T-helper 17 cell (primary cell): ENCODE results near the gene PLET1. TPM values are rescaled to one million over a fixed set of nuclear protein-coding genes. Genes with fewer than 3 reads are reported as not detected.

Source experiments
- ATAC-seq: fragments of 150-1000 bp; cut with Tn5 transposase; 2 replicates; pipeline ENCODE4 v1.10.0; 2021; ENCODE audit warnings: mild to moderate bottlenecking, moderate library complexity
- DNase-seq, 3 donors: peaks; one replicate each; pipeline versions ENCODE4 v3.0.0 to v3.0.0-alpha.2; 2020 to 2021
- H3K9me3 ChIP-seq: one replicate; pipeline ENCODE4 v1.7.0; 2013; ENCODE audit warnings: low read length, mild to moderate bottlenecking; ENCODE audit not compliant: control insufficient read depth, poor library complexity, severe bottlenecking
- H3K27ac Mint-ChIP-seq: one replicate; pipeline ENCODE4 v1.8.0; 2022; ENCODE audit warnings: mild to moderate bottlenecking, moderate library complexity, mixed read lengths
- H3K27me3 Mint-ChIP-seq: one replicate; pipeline ENCODE4 v1.8.0; 2022; ENCODE audit warnings: mixed read lengths
- H3K36me3 Mint-ChIP-seq: one replicate; pipeline ENCODE4 v1.8.0; 2022; ENCODE audit warnings: low read depth, mixed read lengths
- H3K4me1 Mint-ChIP-seq: one replicate; pipeline ENCODE4 v1.8.0; 2022; ENCODE audit warnings: mild to moderate bottlenecking, mixed read lengths
- H3K4me3 Mint-ChIP-seq: one replicate; pipeline ENCODE4 v1.8.0; 2022; ENCODE audit warnings: mild to moderate bottlenecking, moderate library complexity, mixed read lengths
- total RNA-seq, 4 donors: library from RNA in 2 of 4; stranded (reverse) in 2 of 4; gene quantifications; one replicate each; pipeline ENCODE4 v1.2.3 and lab custom pipeline; 2022 to 2026

The PLET1 gene
- total RNA-seq, 2 donors from 2014 or later: not detected

DNA sequence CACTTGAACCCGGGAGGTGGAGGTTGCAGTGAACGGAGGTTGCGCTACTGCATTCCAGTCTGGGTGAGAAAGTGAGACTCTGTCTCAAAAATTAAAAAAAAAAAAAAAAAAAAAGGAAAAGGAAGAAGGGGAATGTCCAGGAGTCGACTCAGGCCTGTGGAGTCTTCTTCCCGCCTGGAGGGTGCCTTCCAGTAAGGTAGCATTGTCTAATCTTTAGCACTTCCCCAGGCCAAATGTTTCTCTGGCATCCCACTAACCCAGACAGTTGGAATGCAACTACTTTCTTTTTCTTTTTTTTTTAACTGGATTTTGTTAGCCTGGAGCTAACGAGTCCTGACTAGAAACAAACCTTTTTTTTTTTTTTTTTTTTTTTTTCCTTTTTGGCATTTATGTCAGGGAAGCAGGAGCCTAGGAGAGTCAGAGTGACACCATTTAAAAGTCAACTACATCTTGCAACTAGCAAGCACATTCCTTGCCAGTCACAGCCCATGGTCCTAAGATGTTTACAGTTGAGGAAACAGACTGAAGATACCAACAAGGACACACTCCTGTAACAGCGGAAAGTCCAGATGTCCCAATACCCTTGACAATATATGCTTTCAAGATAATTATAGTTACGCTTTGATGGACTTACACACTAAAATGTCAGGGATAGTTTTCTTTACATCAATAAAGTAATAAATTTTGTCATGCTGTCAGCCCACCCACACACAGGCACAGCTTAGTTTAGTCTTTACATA, 10.6 kb downstream of the PLET1 start:
- H3K4me1 Mint-ChIP-seq: no peaks in the 10 kb centered on the region
- H3K9me3 ChIP-seq: no peaks in the 10 kb centered on the region
- H3K4me3 Mint-ChIP-seq: no peak overlapping the region
- H3K27me3 Mint-ChIP-seq: no peaks in the 10 kb centered on the region
- no peak for ATAC-seq
- H3K27ac Mint-ChIP-seq: no peak overlapping the region
- H3K36me3 Mint-ChIP-seq: no peaks in the 10 kb centered on the region
- no peak for DNase-seq

DNA sequence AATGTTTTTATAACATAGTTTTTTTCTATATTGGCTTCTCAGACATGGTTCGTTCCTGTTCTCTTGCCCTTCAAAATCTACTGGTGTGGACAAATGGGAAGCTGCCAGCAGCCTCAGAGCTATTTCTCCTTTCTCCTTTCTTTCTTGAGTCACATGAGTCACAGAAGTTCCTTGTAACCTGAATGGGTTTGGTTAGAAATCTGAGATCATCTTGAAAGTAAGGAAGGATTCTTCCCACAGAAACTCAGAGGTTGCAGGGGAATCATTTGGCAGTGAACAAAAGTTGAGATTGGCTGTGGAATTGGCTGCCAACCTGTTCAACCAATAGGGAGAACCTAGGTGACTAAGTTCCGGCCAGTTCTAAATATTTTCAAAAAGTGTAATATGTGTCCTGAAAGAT, 12.5 kb downstream of the PLET1 start:
- DNase-seq: no peak
- no peaks in the 10 kb centered on the region for H3K9me3 ChIP-seq
- ATAC-seq: no peak
- no peak overlapping the region for H3K27ac Mint-ChIP-seq
- no peaks in the 10 kb centered on the region for H3K4me1 Mint-ChIP-seq
- H3K36me3 Mint-ChIP-seq: no peaks in the 10 kb centered on the region
- no peaks in the 10 kb centered on the region for H3K27me3 Mint-ChIP-seq
- H3K4me3 Mint-ChIP-seq: no peak overlapping the region

GRCh38 chr11:112247201-112247600, 13.5 kb downstream of the PLET1 start:
- DNase-seq (no peak), ATAC-seq (no peak)
- no peaks in the 10 kb centered on the region for H3K9me3 ChIP-seq
- Mint-ChIP-seq H3K27me3 (no peaks in the 10 kb centered on the region), H3K36me3 (peaks cover 4% of the 10 kb centered on the region), H3K4me1 (no peaks in the 10 kb centered on the region), H3K4me3 (no peak overlapping the region), H3K27ac (no peak overlapping the region)

- no peaks in the 10 kb centered on the region for H3K27me3 Mint-ChIP-seq
- peaks cover 2% of the 10 kb centered on the region for H3K4me1 Mint-ChIP-seq
- DNase-seq: no peak
- H3K27ac Mint-ChIP-seq: no peak overlapping the region
- no peak overlapping the region for H3K4me3 Mint-ChIP-seq
- H3K9me3 ChIP-seq: no peaks in the 10 kb centered on the region
- no peak for ATAC-seq
- peaks cover 18% of the 10 kb centered on the region for H3K36me3 Mint-ChIP-seq
These were observed 19.2 kb downstream of the PLET1 start for GRCh38 chr11:112241486-112241885.

DNA sequence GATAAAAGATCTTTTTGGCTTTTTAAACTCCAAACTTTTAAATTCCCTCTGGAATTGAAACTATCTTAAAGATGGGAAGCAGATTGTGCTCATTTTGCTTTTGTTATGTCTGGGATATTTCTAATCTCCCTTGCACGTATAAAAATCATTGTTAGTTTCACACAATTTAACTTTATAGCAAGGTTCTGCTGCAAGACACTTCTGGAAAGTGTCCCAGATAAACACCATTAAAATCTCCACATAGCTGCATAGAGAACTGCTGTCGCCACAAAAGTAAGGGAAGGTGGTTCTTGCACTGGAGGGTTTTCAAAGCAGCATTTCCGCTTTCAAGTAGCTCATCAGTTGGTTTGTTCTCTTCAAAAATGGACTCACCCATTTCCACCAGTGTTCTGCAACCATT, 22.6 kb downstream of the PLET1 start:
- Mint-ChIP-seq H3K4me1 (peaks cover 2% of the 10 kb centered on the region), H3K27ac (no peak overlapping the region), H3K4me3 (no peak overlapping the region), H3K36me3 (peaks cover 25% of the 10 kb centered on the region), H3K27me3 (no peaks in the 10 kb centered on the region)
- no peaks in the 10 kb centered on the region for H3K9me3 ChIP-seq
- DNase-seq (no peak), ATAC-seq (no peak)

GRCh38 chr11:112237451-112237850, 23.2 kb downstream of the PLET1 start:
- H3K27ac Mint-ChIP-seq: no peak overlapping the region
- no peaks in the 10 kb centered on the region for H3K27me3 Mint-ChIP-seq
- no peaks in the 10 kb centered on the region for H3K9me3 ChIP-seq
- peaks cover 2% of the 10 kb centered on the region for H3K4me1 Mint-ChIP-seq
- no peak for ATAC-seq
- DNase-seq: no peak
- H3K36me3 Mint-ChIP-seq: peaks cover 22% of the 10 kb centered on the region
- H3K4me3 Mint-ChIP-seq: no peak overlapping the region

DNA sequence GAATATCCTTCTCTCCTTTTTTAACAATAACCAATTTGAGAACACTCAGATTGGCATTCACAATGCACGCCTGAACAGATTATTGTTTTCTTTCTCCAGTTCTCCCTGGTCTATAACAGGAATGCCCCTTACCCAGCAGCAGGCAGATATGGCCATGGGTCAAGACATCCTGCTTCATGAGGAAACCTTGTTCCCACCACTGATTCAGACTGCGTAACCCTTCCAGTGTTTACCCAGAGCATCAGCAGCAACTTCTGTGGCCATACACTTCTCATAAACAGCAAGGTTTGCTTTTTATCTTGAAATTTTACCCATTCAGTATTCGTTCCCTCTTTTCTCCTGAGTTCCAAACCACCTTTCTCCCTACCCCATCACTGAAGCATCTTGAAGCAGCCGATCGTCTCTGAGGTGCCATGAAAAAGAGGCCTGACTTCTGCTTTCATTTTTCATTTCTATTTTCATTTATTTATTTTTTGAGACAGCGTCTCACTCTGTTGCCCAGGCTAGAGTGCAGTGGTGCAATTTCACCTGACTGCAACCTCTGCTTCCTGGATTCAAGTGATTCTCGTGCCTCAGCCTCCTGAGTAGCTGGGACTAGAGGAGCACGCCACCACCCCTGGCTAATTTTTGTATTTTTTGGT, 24.8 kb downstream of the PLET1 start:
- Mint-ChIP-seq H3K4me1 (peaks cover 6% of the 10 kb centered on the region), H3K27me3 (no peaks in the 10 kb centered on the region), H3K36me3 (peaks cover 22% of the 10 kb centered on the region), H3K4me3 (no peak overlapping the region), H3K27ac (peak overlapping the region; percentile 86)
- DNase-seq: no peak
- no peak for ATAC-seq
- H3K9me3 ChIP-seq: no peaks in the 10 kb centered on the region

GRCh38 chr11:112231952-112232351, 28.7 kb downstream of the PLET1 start:
- Mint-ChIP-seq H3K4me3 (no peak overlapping the region), H3K4me1 (peaks cover 19% of the 10 kb centered on the region), H3K27me3 (no peaks in the 10 kb centered on the region), H3K27ac (no peak overlapping the region), H3K36me3 (peaks cover 11% of the 10 kb centered on the region)
- no peaks in the 10 kb centered on the region for H3K9me3 ChIP-seq
- ATAC-seq (no peak), DNase-seq (no peak)

DNA sequence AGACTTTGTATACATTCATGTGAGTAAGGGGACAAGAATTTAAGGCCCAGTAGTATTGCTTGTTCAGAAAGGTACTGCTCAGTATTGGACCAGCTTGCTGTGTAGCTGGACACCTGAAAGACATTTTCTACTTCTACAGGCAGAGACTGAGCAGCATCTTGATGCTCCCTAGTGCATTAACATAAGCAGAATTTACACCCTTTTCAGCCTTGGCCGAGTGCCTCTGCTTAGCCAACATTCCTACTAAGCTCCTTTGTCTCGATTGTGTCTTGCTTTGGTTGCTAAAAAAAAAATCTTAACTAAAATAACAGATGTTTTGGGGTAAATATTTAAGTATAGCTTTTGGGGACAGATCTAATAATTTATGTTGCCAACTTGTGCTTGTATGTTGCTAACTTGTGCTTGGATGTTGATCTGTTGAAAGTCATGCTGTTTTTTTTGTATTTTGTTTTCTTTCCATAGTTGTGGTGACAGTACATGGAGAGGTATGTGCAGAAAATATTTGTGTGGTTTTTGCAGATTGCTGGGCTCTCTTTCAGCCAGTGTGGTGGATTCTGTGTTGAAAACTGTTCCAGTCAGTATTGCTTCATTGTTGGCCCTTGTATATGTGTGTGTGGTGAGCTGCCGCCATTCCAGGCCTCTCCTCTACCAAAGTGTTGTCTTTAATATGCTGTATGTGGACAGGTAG, 30.8 kb downstream of the PLET1 start:
- no peaks in the 10 kb centered on the region for H3K27me3 Mint-ChIP-seq
- DNase-seq (no peak), ATAC-seq (no peak)
- peaks cover 22% of the 10 kb centered on the region for H3K4me1 Mint-ChIP-seq
- peak overlapping the region; percentile 37 for H3K27ac Mint-ChIP-seq
- H3K9me3 ChIP-seq: no peaks in the 10 kb centered on the region
- H3K36me3 Mint-ChIP-seq: no peaks in the 10 kb centered on the region
- no peak overlapping the region for H3K4me3 Mint-ChIP-seq

DNA sequence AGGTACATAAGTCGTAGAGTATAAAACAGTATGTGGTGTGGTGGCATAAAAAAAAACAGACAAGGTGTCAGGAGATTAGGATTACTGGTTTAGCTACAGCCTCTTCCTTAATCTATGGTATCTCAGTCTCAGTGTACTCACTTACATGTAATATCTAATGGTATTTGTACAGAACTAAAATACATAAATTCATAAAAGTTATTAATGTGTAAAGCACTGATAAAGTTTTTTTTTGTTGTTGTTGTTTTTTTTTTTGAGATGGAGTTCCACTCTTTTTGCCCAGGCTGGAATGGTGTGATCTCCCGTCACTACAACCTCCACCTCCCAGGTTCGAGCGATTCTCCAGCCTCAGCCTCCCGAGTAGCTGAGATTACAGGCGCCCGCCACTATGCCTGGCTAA, 31.5 kb downstream of the PLET1 start:
- peak overlapping the region; percentile 37 for H3K27ac Mint-ChIP-seq
- ATAC-seq: no peak
- no peaks in the 10 kb centered on the region for H3K9me3 ChIP-seq
- no peak for DNase-seq
- no peaks in the 10 kb centered on the region for H3K27me3 Mint-ChIP-seq
- H3K36me3 Mint-ChIP-seq: no peaks in the 10 kb centered on the region
- no peak overlapping the region for H3K4me3 Mint-ChIP-seq
- H3K4me1 Mint-ChIP-seq: peaks cover 22% of the 10 kb centered on the region

DNA sequence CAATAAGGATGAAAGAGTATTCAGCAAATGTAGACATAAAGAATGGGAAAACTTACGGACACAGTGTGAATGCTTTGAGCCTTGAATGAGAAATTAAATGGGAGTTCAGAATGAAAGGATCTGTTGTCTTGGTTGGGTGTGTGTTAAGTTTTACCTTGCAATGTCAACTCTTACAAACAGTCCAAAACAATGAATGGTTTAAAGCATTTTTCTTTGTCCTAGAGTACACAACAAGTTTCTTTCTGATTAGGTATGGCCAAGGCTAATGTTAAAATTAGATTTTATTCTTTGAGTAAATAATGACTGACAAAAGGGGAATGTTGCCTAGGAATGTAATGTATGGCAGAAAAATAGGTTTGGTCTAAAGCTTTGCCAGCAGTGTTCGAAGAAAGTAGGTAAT, 32.0 kb downstream of the PLET1 start:
- ATAC-seq (no peak), DNase-seq (no peak)
- H3K9me3 ChIP-seq: no peaks in the 10 kb centered on the region
- H3K4me1 Mint-ChIP-seq: peaks cover 22% of the 10 kb centered on the region
- no peak overlapping the region for H3K4me3 Mint-ChIP-seq
- H3K27me3 Mint-ChIP-seq: no peaks in the 10 kb centered on the region
- no peaks in the 10 kb centered on the region for H3K36me3 Mint-ChIP-seq
- no peak overlapping the region for H3K27ac Mint-ChIP-seq

- Mint-ChIP-seq H3K4me3 (peak overlapping the region; percentile 90), H3K36me3 (no peaks in the 10 kb centered on the region), H3K27ac (peak overlapping the region; percentile 91), H3K4me1 (peaks cover 22% of the 10 kb centered on the region), H3K27me3 (no peaks in the 10 kb centered on the region)
- no peak for DNase-seq
- no peak for ATAC-seq
- H3K9me3 ChIP-seq: no peaks in the 10 kb centered on the region
These were observed 33.2 kb downstream of the PLET1 start for GRCh38 chr11:112227471-112227870.

DNA sequence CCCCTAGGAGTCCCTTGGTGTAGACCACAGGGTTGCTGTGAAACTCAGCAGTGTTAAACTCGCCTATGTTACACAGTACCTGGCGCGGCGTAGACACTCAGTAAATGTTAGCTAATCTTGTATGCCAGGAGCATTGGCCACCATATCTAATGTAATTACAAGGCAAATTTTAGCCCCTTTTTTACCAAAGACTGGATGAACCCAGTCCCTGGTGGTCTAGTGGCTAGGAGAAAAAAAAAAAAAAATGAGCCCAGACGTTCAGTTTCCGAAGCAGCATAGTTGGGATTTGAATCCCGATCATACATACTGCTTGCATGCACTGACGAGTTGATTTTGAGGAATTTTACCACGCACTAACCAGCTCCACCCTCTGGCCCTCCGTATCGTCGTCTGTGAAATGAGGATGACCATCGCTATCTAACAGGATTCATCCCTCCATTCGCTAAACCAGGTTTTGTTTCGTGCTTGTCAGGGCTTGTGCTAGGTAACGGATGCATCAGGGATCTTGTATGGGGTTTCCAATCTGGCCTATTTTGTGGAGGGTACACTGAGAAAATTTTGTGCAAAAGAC, 33.7 kb downstream of the PLET1 start:
- Mint-ChIP-seq H3K4me1 (peaks cover 22% of the 10 kb centered on the region), H3K27ac (peak overlapping the region; percentile 91), H3K27me3 (no peaks in the 10 kb centered on the region), H3K4me3 (peak overlapping the region; percentile 90), H3K36me3 (no peaks in the 10 kb centered on the region)
- peak; percentile 74 for ATAC-seq
- DNase-seq: no peak
- no peaks in the 10 kb centered on the region for H3K9me3 ChIP-seq
